ENCODE results near the gene REG1B.

Gene REG1B

GRCh38 chr2:79039944-79040343, 47.8 kb downstream of the REG1B start:
- Histone ChIP-seq H3K9ac (ENCODE audit: low read length) (no peak overlapping the region), H3K9me3 (ENCODE audit: low read length) (no peaks in the 10 kb centered on the region), H3K9me2 (ENCODE audit: low read depth, low read length) (no peaks in the 10 kb centered on the region), H3K79me2 (ENCODE audit: insufficient read depth, low read length) (no peaks in the 10 kb centered on the region), H3F3A (ENCODE audit: insufficient read depth, low read length) (no peaks in the 10 kb centered on the region), H3K4me3 (ENCODE audit: low read depth, low read length, poor library complexity, severe bottlenecking) (no peak overlapping the region), H3K27me3 (ENCODE audit: insufficient read depth, low read length) (no peaks in the 10 kb centered on the region), H2AFZ (ENCODE audit: low read length) (no peak overlapping the region), H3K27ac (ENCODE audit: low read depth, low read length, poor library complexity, severe bottlenecking) (no peak overlapping the region), H3K4me2 (ENCODE audit: low read length) (no peak overlapping the region), H3K4me1 (ENCODE audit: insufficient read depth, low read length, severe bottlenecking) (no peaks in the 10 kb centered on the region), H4K20me1 (ENCODE audit: insufficient read depth, low read length) (no peaks in the 10 kb centered on the region), H3K36me3 (ENCODE audit: insufficient read depth, low read length) (no peaks in the 10 kb centered on the region)
- TF ChIP-seq EZH2 (IDR thresholded peaks at IDR 0.05; ENCODE audit: borderline replicate concordance, low read length): no peak
- TF ChIP-seq, protein P1, sequence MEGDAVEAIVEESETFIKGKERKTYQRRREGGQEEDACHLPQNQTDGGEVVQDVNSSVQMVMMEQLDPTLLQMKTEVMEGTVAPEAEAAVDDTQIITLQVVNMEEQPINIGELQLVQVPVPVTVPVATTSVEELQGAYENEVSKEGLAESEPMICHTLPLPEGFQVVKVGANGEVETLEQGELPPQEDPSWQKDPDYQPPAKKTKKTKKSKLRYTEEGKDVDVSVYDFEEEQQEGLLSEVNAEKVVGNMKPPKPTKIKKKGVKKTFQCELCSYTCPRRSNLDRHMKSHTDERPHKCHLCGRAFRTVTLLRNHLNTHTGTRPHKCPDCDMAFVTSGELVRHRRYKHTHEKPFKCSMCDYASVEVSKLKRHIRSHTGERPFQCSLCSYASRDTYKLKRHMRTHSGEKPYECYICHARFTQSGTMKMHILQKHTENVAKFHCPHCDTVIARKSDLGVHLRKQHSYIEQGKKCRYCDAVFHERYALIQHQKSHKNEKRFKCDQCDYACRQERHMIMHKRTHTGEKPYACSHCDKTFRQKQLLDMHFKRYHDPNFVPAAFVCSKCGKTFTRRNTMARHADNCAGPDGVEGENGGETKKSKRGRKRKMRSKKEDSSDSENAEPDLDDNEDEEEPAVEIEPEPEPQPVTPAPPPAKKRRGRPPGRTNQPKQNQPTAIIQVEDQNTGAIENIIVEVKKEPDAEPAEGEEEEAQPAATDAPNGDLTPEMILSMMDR (IDR thresholded peaks at IDR 0.05; ENCODE audit: low read length): no peak
